OCI-LY7 (cell line): ENCODE results near the gene GPR42.

Experiments used
- EZH2phosphoT487 ChIP-seq: fragments of 200-600 bp; sonication (generic); IDR thresholded peaks from 2 replicates; pipeline ENCODE4 v1.6.1; 2018; ENCODE audit warnings: low read depth, borderline replicate concordance, mild to moderate bottlenecking, mixed run types, antibody characterized with exemption, low read length, moderate library complexity, mixed read lengths
- TF ChIP-seq, protein P1 (sequence below): fragments of 200-600 bp; sonication (generic); conservative IDR thresholded peaks from 2 replicates; pipeline ENCODE4 v1.5.1; 2014; ENCODE audit warnings: mild to moderate bottlenecking, antibody characterized with exemption, low read length, moderate library complexity, mixed read lengths

GRCh38 chr19:35396240-35396885 lies 25.5 kb downstream of the GPR42 start:
- TF ChIP-seq, protein P1, sequence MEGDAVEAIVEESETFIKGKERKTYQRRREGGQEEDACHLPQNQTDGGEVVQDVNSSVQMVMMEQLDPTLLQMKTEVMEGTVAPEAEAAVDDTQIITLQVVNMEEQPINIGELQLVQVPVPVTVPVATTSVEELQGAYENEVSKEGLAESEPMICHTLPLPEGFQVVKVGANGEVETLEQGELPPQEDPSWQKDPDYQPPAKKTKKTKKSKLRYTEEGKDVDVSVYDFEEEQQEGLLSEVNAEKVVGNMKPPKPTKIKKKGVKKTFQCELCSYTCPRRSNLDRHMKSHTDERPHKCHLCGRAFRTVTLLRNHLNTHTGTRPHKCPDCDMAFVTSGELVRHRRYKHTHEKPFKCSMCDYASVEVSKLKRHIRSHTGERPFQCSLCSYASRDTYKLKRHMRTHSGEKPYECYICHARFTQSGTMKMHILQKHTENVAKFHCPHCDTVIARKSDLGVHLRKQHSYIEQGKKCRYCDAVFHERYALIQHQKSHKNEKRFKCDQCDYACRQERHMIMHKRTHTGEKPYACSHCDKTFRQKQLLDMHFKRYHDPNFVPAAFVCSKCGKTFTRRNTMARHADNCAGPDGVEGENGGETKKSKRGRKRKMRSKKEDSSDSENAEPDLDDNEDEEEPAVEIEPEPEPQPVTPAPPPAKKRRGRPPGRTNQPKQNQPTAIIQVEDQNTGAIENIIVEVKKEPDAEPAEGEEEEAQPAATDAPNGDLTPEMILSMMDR, result no peak
- no peak for TF ChIP-seq EZH2phosphoT487
